H1 (cell line): Measurements from ENCODE around the gene SSX2IP. TPM values are rescaled to one million over a fixed set of nuclear protein-coding genes. Genes with fewer than 3 reads are reported as not detected.
A peak's percentile ranks its signal among the peaks of the same experiment; 100 is the strongest.

Source experiments
- CTCF ChIA-PET: fragments of 300-600 bp; sonication (Branson Sonifier 250); formaldehyde crosslinking; loops from one replicate; lab custom pipeline; 2021; ENCODE audit not compliant: partially characterized antibody; lab: Charles Lee
- POLR2A ChIA-PET: fragments of 300-600 bp; sonication (Branson Sonifier 250); formaldehyde crosslinking; loops from one replicate; lab custom pipeline; 2021; ENCODE audit warnings: inconsistent platforms; ENCODE audit not compliant: partially characterized antibody; lab: Charles Lee
- DNase-seq, 2 experiments: peaks; one replicate each; pipeline versions ENCODE4 v3.0.0 to v3.0.0-alpha.2; 2010 to 2022; ENCODE audit warnings: low spot score in 2 of 2, low read depth in 1 of 2, mixed read lengths in 1 of 2
- FAIRE-seq: peaks from 2 replicates; lab custom pipeline; 2011; peaks lifted over from hg19 to GRCh38; lab: Jason Lieb, UNC
- H2AFZ ChIP-seq: 2 replicates; pipeline ENCODE4 v1.8.1; 2012; ENCODE audit warnings: low read length, inconsistent platforms
- H2AK5ac ChIP-seq: 2 replicates; pipeline ENCODE4 v1.6.1; 2013; ENCODE audit warnings: low read depth, low read length
- H2BK120ac ChIP-seq: replicated peaks from 2 replicates; pipeline ENCODE3; 2013; ENCODE audit warnings: low read depth, low read length, inconsistent platforms
- H2BK12ac ChIP-seq: 2 replicates; pipeline ENCODE4 v1.6.1; 2013; ENCODE audit warnings: low read depth, low read length
- H2BK15ac ChIP-seq: 2 replicates; pipeline ENCODE4 v1.6.1; 2013; ENCODE audit warnings: low read length
- H2BK20ac ChIP-seq: 2 replicates; pipeline ENCODE4 v1.6.1; 2013; ENCODE audit warnings: low read length
- H2BK5ac ChIP-seq: 2 replicates; pipeline ENCODE4 v1.6.1; 2013; ENCODE audit warnings: low read depth, low read length
- H3K14ac ChIP-seq: 2 replicates; pipeline ENCODE4 v1.6.1; 2013; ENCODE audit warnings: inconsistent platforms; ENCODE audit not compliant: insufficient read length
- H3K18ac ChIP-seq: 2 replicates; pipeline ENCODE4 v1.6.1; 2013; ENCODE audit warnings: low read length; ENCODE audit errors: extremely low read depth
- H3K23ac ChIP-seq: 2 replicates; pipeline ENCODE4 v1.6.1; 2013; ENCODE audit warnings: inconsistent platforms; ENCODE audit not compliant: insufficient read length
- H3K23me2 ChIP-seq: 2 replicates; pipeline ENCODE4 v1.6.1; 2013; ENCODE audit warnings: low read depth, low read length
- H3K27ac ChIP-seq: 2 replicates; pipeline ENCODE4 v1.6.1; 2011; ENCODE audit warnings: low read depth, low read length, inconsistent platforms
- H3K27me3 ChIP-seq, 4 experiments: replicated peaks in 1 of 4; 1 replicate in 1 of 4; 2 replicates in 3 of 4; pipeline versions ENCODE4 v1.6.1 to v1.8.1; 2011 to 2013; ENCODE audit warnings: low read length in 3 of 4, mild to moderate bottlenecking in 3 of 4, inconsistent platforms in 2 of 4, mixed read lengths in 2 of 4, moderate library complexity in 1 of 4; ENCODE audit not compliant: control insufficient read depth in 3 of 4, insufficient read depth in 3 of 4; ENCODE audit errors: extremely low read depth in 1 of 4
- H3K36me3 ChIP-seq, 4 experiments: 2 replicates each; pipeline versions ENCODE4 v1.6.1 to v1.8.1; 2011 to 2013; ENCODE audit warnings: mild to moderate bottlenecking in 4 of 4, low read length in 3 of 4, moderate library complexity in 2 of 4, control low read depth in 1 of 4, inconsistent platforms in 1 of 4; ENCODE audit not compliant: insufficient read depth in 4 of 4, control insufficient read depth in 2 of 4
- H3K4ac ChIP-seq: replicated peaks from 2 replicates; pipeline ENCODE3; 2013; ENCODE audit warnings: low read length, low read depth, mixed read lengths, inconsistent platforms; ENCODE audit not compliant: insufficient read length
- H3K4me1 ChIP-seq, 4 experiments: replicated peaks in 1 of 4; 1 replicate in 1 of 4; 2 replicates in 3 of 4; pipeline versions ENCODE4 v1.6.1 to v1.8.1; 2011 to 2013; ENCODE audit warnings: low read length in 3 of 4, inconsistent platforms in 2 of 4, mixed read lengths in 1 of 4; ENCODE audit not compliant: insufficient read depth in 4 of 4, control insufficient read depth in 3 of 4
- H3K4me2 ChIP-seq, 2 experiments: 2 replicates each; pipeline versions ENCODE4 v1.6.1 to v1.8.1; 2011 to 2013; ENCODE audit warnings: low read depth in 2 of 2, low read length in 2 of 2, control low read depth in 1 of 2, inconsistent platforms in 1 of 2, mild to moderate bottlenecking in 1 of 2; ENCODE audit not compliant: insufficient read depth in 1 of 2
- H3K4me3 ChIP-seq, 4 experiments: fragments of 200-600, 300-600 bp in 1 of 4; sonication (generic), shearing (Covaris generic), sonication (Bioruptor Twin) in 1 of 4; 2 replicates each; pipeline versions ENCODE4 v1.5.1 to v1.8.1; 2011 to 2016; ENCODE audit warnings: low read length in 4 of 4, low read depth in 3 of 4, control low read depth in 2 of 4, inconsistent platforms in 2 of 4, mild to moderate bottlenecking in 2 of 4, mixed read lengths in 1 of 4, moderate library complexity in 1 of 4; ENCODE audit not compliant: insufficient read depth in 2 of 4; ENCODE audit errors: extremely low read depth in 1 of 4
- H3K56ac ChIP-seq: replicated peaks from 2 replicates; pipeline ENCODE3; 2013; ENCODE audit warnings: low read depth, mild to moderate bottlenecking, mixed read lengths, low read length, inconsistent platforms; ENCODE audit not compliant: insufficient read length
- H3K79me1 ChIP-seq: 2 replicates; pipeline ENCODE4 v1.6.1; 2013; ENCODE audit warnings: low read depth, low read length, control low read depth
- H3K79me2 ChIP-seq, 2 experiments: 2 replicates each; pipeline versions ENCODE4 v1.6.1 to v1.8.1; 2012 to 2013; ENCODE audit warnings: low read length in 2 of 2, mild to moderate bottlenecking in 2 of 2, inconsistent platforms in 1 of 2; ENCODE audit not compliant: insufficient read depth in 2 of 2, control insufficient read depth in 1 of 2
- H3K9ac ChIP-seq, 4 experiments: replicated peaks in 1 of 4; 1 replicate in 1 of 4; 2 replicates in 3 of 4; pipeline versions ENCODE4 v1.6.1 to v1.8.1; 2011 to 2013; ENCODE audit warnings: low read depth in 3 of 4, low read length in 3 of 4, control low read depth in 2 of 4, mild to moderate bottlenecking in 2 of 4, moderate library complexity in 2 of 4, inconsistent platforms in 1 of 4; ENCODE audit errors: extremely low read depth in 1 of 4
- H3K9me3 ChIP-seq, 2 experiments: 2 replicates each; pipeline versions ENCODE4 v1.6.1 to v1.8.1; 2012 to 2013; ENCODE audit warnings: mild to moderate bottlenecking in 2 of 2, moderate library complexity in 2 of 2, control low read depth in 1 of 2, inconsistent platforms in 1 of 2, low read depth in 1 of 2, low read length in 1 of 2, mixed read lengths in 1 of 2; ENCODE audit not compliant: insufficient read depth in 2 of 2
- H4K20me1 ChIP-seq, 2 experiments: replicated peaks in 1 of 2; 2 replicates each; pipeline versions ENCODE3 to v1.8.1; 2011 to 2013; ENCODE audit warnings: inconsistent platforms in 2 of 2, low read length in 2 of 2, mild to moderate bottlenecking in 1 of 2; ENCODE audit not compliant: insufficient read depth in 2 of 2, control insufficient read depth in 1 of 2
- H4K5ac ChIP-seq: 2 replicates; pipeline ENCODE4 v1.6.1; 2013; ENCODE audit warnings: low read length, low read depth, mixed read lengths, inconsistent platforms; ENCODE audit not compliant: insufficient read length
- H4K8ac ChIP-seq: 2 replicates; pipeline ENCODE4 v1.8.0; 2013; ENCODE audit warnings: mild to moderate bottlenecking, moderate library complexity, low read length, inconsistent platforms; ENCODE audit not compliant: insufficient read depth; ENCODE audit errors: extremely low read depth
- H4K91ac ChIP-seq: replicated peaks from 2 replicates; pipeline ENCODE3; 2013; ENCODE audit warnings: low read length, mixed read lengths, inconsistent platforms; ENCODE audit not compliant: insufficient read length
- NRF1 ChIP-seq: IDR thresholded peaks from 2 replicates; pipeline ENCODE4 v1.6.1; 2011; ENCODE audit warnings: mild to moderate bottlenecking, low read depth, low read length, improper control_type of control experiment
- POLR2A ChIP-seq, 2 experiments: IDR thresholded peaks; 1 replicate in 1 of 2; 2 replicates in 1 of 2; pipeline ENCODE4 v1.6.1; 2011; ENCODE audit warnings: low read depth in 2 of 2, low read length in 2 of 2, mild to moderate bottlenecking in 2 of 2; ENCODE audit errors: control extremely low read depth in 1 of 2
- POU5F1 ChIP-seq: IDR thresholded peaks from 2 replicates; pipeline ENCODE4 v1.6.1; 2011; ENCODE audit warnings: low read depth, mild to moderate bottlenecking, low read length, moderate library complexity
- RFX5 ChIP-seq: IDR thresholded peaks from 2 replicates; pipeline ENCODE4 v1.6.1; 2011; ENCODE audit warnings: low read depth, low read length, improper control_type of control experiment, borderline replicate concordance
- RNF2 ChIP-seq: fragments of 200-900, 300-1000 bp; sonication (generic); IDR thresholded peaks from 2 replicates; pipeline ENCODE4 v1.7.1; 2016; ENCODE audit warnings: borderline replicate concordance, low read depth, mild to moderate bottlenecking, antibody characterized with exemption, low read length; ENCODE audit not compliant: poor library complexity, severe bottlenecking; ENCODE audit errors: missing control alignments
- TCF12 ChIP-seq: IDR thresholded peaks from 2 replicates; pipeline ENCODE4 v1.6.1; 2011; ENCODE audit warnings: low read depth, mild to moderate bottlenecking, low read length
- WGBS, 2 experiments: shearing (Covaris generic) in 1 of 2; methylation state at CpG; one replicate each; pipeline versions ENCODE4 v1.1.6 to v1.1.7; 2013 to 2015; ENCODE audit warnings: low lambda C conversion rate in 2 of 2, mixed read lengths in 2 of 2, inconsistent platforms in 1 of 2, low coverage in 1 of 2, missing lambda C conversion rate in 1 of 2; ENCODE audit not compliant: insufficient replicate concordance in 2 of 2, insufficient coverage in 1 of 2, insufficient read length in 1 of 2; ENCODE audit errors: extremely low coverage in 1 of 2, missing lambda C conversion rate in 1 of 2; 5-methylcytosine and 5-hydroxymethylcytosine counted together
- polyA plus RNA-seq, 7 experiments: library from polyadenylated mRNA; depleted of rRNA in 3 of 7; stranded (reverse) in 5 of 7; unstranded in 2 of 7; fragments of >200 nt in 5 of 7; fragments of 200-250 nt in 2 of 7; gene quantifications; 1 replicate in 5 of 7; 2 replicates in 1 of 7; 4 replicates in 1 of 7; pipeline versions ENCODE4 v1.2.1 to v1.2.3, GENCODE V29; 2011 to 2013; ENCODE audit warnings: missing spikeins in 2 of 7, mixed read lengths in 2 of 7
- total RNA-seq: library from RNA; stranded (reverse); fragmentation: NEBNext Ultra II Directional; extraction: Animal tissue kit (Norgen Biotek cat#: 25700); gene quantifications from 2 replicates; pipeline ENCODE4 v1.2.1, GENCODE V29; 2021

SSX2IP gene
- total and polyA plus RNA-seq, 2 of the 8 experiments (the other 6 are each of a cell fraction or from before 2014, with no cell fraction given), result 4.0 to 31.3 TPM

GRCh38 chr1:84688463-84689061, 1.7 kb downstream of the SSX2IP start:
- no peaks in the 10 kb centered on the region for H3K9me3 ChIP-seq
- no peaks in the 10 kb centered on the region for H3K36me3 ChIP-seq
- H4K91ac ChIP-seq, result no peak overlapping the region
- H2BK20ac ChIP-seq, result no peak overlapping the region
- H3K9ac ChIP-seq, result no peak overlapping the region; a peak in 1 of 7 replicates
- ChIA-PET CTCF (interaction anchor here (0.8 to 2.4 kb wide), 13 partner anchors 10 to 256 kb away, joined by 3 to 16 read pairs (median 3); no protein-coding TSS in a partner anchor), POLR2A (interaction anchor here (1.2 to 4.1 kb wide), 3 partner anchors 10 to 42 kb away, joined by 3 to 33 read pairs (median 4); no protein-coding TSS in a partner anchor)
- H4K8ac ChIP-seq, result no peak overlapping the region
- no peak overlapping the region for H2BK12ac ChIP-seq
- H3K4ac ChIP-seq, result no peak overlapping the region
- H3K56ac ChIP-seq, result no peak overlapping the region
- H4K5ac ChIP-seq, result no peak overlapping the region
- 91% methylated on average over 8 of the region's 8 CpGs; no CpG with 5 or more reads in 1 of the 2 experiments for WGBS, 2 experiments
- no peak overlapping the region for H2BK120ac ChIP-seq
- peaks cover 2 to 7% (median 3%) of the 10 kb centered on the region in 4 experiments; a peak in 4 of 7 replicates for H3K4me1 ChIP-seq
- H3K27ac ChIP-seq, result no peak overlapping the region
- H3K14ac ChIP-seq, result no peak overlapping the region
- H3K23ac ChIP-seq, result no peak overlapping the region
- no peak for DNase-seq
- no peak for FAIRE-seq
- H3K4me2 ChIP-seq, result peak overlapping the region; percentile 69 to 71
- H3K27me3 ChIP-seq, result no peaks in the 10 kb centered on the region
- peak overlapping the region in 2 of 4 experiments; percentile 57 to 89; a peak in 4 of 8 replicates for H3K4me3 ChIP-seq
- H2AK5ac ChIP-seq, result no peak overlapping the region
- H3K18ac ChIP-seq, result no peak overlapping the region
- no peak overlapping the region for H2BK15ac ChIP-seq
- peaks cover 0 to 2% of the 10 kb centered on the region in 2 experiments for H4K20me1 ChIP-seq
- TF ChIP-seq RFX5 (no peak), POU5F1 (no peak), RNF2 (no peak), POLR2A (IDR thresholded peaks at IDR 0.05; ENCODE audit: control extremely low read depth in 1 of 2, low read depth in 2 of 2, low read length in 2 of 2) (no peak), NRF1 (no peak), TCF12 (no peak)
- H2AFZ ChIP-seq, result no peak overlapping the region
- H3K79me2 ChIP-seq, result peaks cover 6 to 60% of the 10 kb centered on the region in 2 experiments; a peak in 3 of 4 replicates
- peaks cover 1% of the 10 kb centered on the region for H3K79me1 ChIP-seq
- H3K23me2 ChIP-seq, result peaks cover 7% of the 10 kb centered on the region; the same call in 1 of the 2 replicates
- no peak overlapping the region for H2BK5ac ChIP-seq
